ENCODE measurements around the gene ENAH. TPM values are rescaled to one million over a fixed set of nuclear protein-coding genes. Genes with fewer than 3 reads are reported as not detected.

The ENAH gene
- total and polyA plus RNA-seq, 2 donors (not counting 1 experiment from before 2014, with no cell fraction given), result 85.0 to 210 TPM

- H3K4me3 ChIP-seq (replicated peaks in 1 of 4; ENCODE audit: control extremely low read depth in 1 of 4, insufficient read depth in 1 of 4, low read depth in 3 of 4, low read length in 4 of 4), result no peak overlapping the region
- no peaks in the 10 kb centered on the region for H3K9me3 ChIP-seq (ENCODE audit: control insufficient read depth, insufficient read depth, low read depth, low read length)
- no peaks in the 10 kb centered on the region for H4K20me1 ChIP-seq (ENCODE audit: control insufficient read depth, extremely low read depth, insufficient read depth, low read length)
- no peak for DNase-seq (ENCODE audit: low read depth in 2 of 2)
- no peak overlapping the region for H3K27ac ChIP-seq (ENCODE audit: insufficient read depth, low read length)
- no peaks in the 10 kb centered on the region for H3K27me3 ChIP-seq (ENCODE audit: control insufficient read depth, insufficient read depth, low read length)
- H3K4me2 ChIP-seq (ENCODE audit: extremely low read depth, insufficient read depth, low read length), result no peak overlapping the region
- no peak overlapping the region for H3K9ac ChIP-seq (ENCODE audit: insufficient read depth, low read length)
- H2AFZ ChIP-seq (ENCODE audit: low read length), result no peak overlapping the region
- peaks cover 12% of the 10 kb centered on the region for H3K4me1 ChIP-seq (ENCODE audit: control insufficient read depth, extremely low read depth, insufficient read depth, low read length)
- no peaks in the 10 kb centered on the region for H3K36me3 ChIP-seq (ENCODE audit: control insufficient read depth, insufficient read depth, low read length)
- TF ChIP-seq CTCF (conservative IDR thresholded peaks at IDR 0.05 in 1 of 2, IDR thresholded peaks at IDR 0.05 in 1 of 2; ENCODE audit: low read depth in 1 of 2, low read length in 2 of 2) (no peak), EZH2 (IDR thresholded peaks at IDR 0.05; ENCODE audit: low read length, missing control alignments) (no peak)
- no peaks in the 10 kb centered on the region for H3K79me2 ChIP-seq (ENCODE audit: control insufficient read depth, insufficient read depth, low read length)
These were observed 191.1 kb downstream of the ENAH start for GRCh38 chr1:225461533-225462428.

DNA sequence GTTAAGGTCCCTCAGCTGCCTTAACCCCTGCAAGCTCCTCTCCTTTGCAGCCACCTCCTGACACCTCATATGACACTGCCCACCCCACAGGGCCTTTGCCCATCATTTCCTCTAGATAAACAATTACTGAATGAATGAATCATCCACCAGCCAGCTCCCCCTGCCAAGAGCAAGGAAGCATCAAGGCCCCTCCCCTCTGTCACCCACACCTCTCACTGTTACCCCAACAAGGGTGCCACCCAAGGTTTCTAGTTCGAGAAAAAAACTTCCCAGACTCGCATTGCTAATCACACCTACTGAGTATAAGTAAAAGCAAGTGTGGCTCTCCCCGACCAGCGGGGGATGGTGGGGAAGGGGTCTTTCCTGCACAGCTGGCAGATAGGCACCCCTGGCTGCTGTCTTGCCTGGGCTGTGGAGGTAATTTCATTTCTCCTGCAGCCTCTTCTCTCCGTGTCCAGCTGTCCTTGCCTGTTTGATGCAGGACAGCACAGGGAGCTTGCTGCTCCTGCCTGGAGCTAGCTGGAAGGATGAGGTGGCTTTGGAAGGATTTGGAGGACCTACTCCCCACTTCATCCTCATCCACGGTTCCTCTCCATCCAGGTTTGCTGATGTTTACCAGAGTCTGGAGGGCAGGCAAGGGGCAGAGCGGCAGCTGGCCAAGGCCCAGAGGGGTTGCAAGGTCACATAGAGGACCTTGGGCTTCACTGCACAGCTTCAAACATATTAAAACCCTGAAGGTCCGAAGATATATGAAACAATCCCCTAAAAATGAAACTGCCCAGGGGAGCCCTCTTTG lies 192.0 kb downstream of the ENAH start:
- H3K27ac ChIP-seq (ENCODE audit: insufficient read depth, low read length), result no peak overlapping the region
- DNase-seq (ENCODE audit: low read depth in 2 of 2), result peak in 1 of 2 donors; percentile 35
- H4K20me1 ChIP-seq (ENCODE audit: control insufficient read depth, extremely low read depth, insufficient read depth, low read length), result no peaks in the 10 kb centered on the region
- H3K36me3 ChIP-seq (ENCODE audit: control insufficient read depth, insufficient read depth, low read length), result no peaks in the 10 kb centered on the region
- no peak overlapping the region for H3K9ac ChIP-seq (ENCODE audit: insufficient read depth, low read length)
- H2AFZ ChIP-seq (ENCODE audit: low read length), result no peak overlapping the region
- H3K79me2 ChIP-seq (ENCODE audit: control insufficient read depth, insufficient read depth, low read length), result no peaks in the 10 kb centered on the region
- H3K4me2 ChIP-seq (ENCODE audit: extremely low read depth, insufficient read depth, low read length), result no peak overlapping the region
- no peak overlapping the region for H3K4me3 ChIP-seq (replicated peaks in 1 of 4; ENCODE audit: control extremely low read depth in 1 of 4, insufficient read depth in 1 of 4, low read depth in 3 of 4, low read length in 4 of 4)
- H3K9me3 ChIP-seq (ENCODE audit: control insufficient read depth, insufficient read depth, low read depth, low read length), result no peaks in the 10 kb centered on the region
- no peaks in the 10 kb centered on the region for H3K27me3 ChIP-seq (ENCODE audit: control insufficient read depth, insufficient read depth, low read length)
- H3K4me1 ChIP-seq (ENCODE audit: control insufficient read depth, extremely low read depth, insufficient read depth, low read length), result peaks cover 12% of the 10 kb centered on the region
- no peak for TF ChIP-seq CTCF (conservative IDR thresholded peaks at IDR 0.05 in 1 of 2, IDR thresholded peaks at IDR 0.05 in 1 of 2; ENCODE audit: low read depth in 1 of 2, low read length in 2 of 2)
- TF ChIP-seq EZH2 (IDR thresholded peaks at IDR 0.05; ENCODE audit: low read length, missing control alignments), result no peak

DNA sequence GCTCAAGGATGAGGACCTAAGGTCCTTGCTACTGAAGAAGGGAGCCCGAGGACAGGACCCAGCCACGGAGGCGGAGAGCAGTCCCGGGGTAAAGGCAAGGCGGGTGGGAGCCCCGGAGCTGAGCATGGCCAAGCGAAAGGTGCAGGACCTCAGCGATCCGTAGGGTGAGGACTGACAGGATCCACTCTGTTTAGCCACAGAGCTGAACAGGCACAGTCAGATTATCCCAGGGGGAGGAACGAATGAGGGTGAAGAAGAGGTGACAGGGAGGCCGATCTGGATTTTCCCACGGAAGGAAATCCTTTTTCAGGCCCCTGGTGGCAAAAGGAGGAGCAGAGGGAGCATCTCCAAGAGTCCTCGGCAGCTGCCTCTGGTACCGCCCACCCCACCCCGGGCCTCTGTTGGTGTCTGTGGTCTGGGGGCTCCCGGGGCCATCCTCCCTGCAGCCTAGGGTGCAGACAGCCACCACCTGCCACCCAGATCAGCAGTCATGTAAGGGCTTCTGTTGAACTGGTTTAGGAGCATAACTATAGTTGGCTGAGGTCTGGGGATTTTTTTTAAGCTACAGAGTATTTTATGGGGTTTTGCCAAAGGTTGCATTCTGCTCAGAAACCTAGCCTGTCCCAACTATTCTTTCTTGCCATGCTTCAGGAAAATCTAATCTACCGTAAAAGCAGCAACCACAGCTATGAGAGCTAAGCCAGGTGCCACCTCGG lies 192.7 kb downstream of the ENAH start:
- Histone ChIP-seq H3K36me3 (ENCODE audit: control insufficient read depth, insufficient read depth, low read length) (no peaks in the 10 kb centered on the region), H3K9ac (ENCODE audit: insufficient read depth, low read length) (no peak overlapping the region), H2AFZ (ENCODE audit: low read length) (no peak overlapping the region), H3K9me3 (ENCODE audit: control insufficient read depth, insufficient read depth, low read depth, low read length) (no peaks in the 10 kb centered on the region), H3K4me1 (ENCODE audit: control insufficient read depth, extremely low read depth, insufficient read depth, low read length) (peaks cover 12% of the 10 kb centered on the region), H3K4me3 (replicated peaks in 1 of 4; ENCODE audit: control extremely low read depth in 1 of 4, insufficient read depth in 1 of 4, low read depth in 3 of 4, low read length in 4 of 4) (no peak overlapping the region), H3K27ac (ENCODE audit: insufficient read depth, low read length) (no peak overlapping the region), H4K20me1 (ENCODE audit: control insufficient read depth, extremely low read depth, insufficient read depth, low read length) (no peaks in the 10 kb centered on the region), H3K79me2 (ENCODE audit: control insufficient read depth, insufficient read depth, low read length) (no peaks in the 10 kb centered on the region), H3K4me2 (ENCODE audit: extremely low read depth, insufficient read depth, low read length) (no peak overlapping the region), H3K27me3 (ENCODE audit: control insufficient read depth, insufficient read depth, low read length) (no peaks in the 10 kb centered on the region)
- TF ChIP-seq CTCF (conservative IDR thresholded peaks at IDR 0.05 in 1 of 2, IDR thresholded peaks at IDR 0.05 in 1 of 2; ENCODE audit: low read depth in 1 of 2, low read length in 2 of 2) (no peak), EZH2 (IDR thresholded peaks at IDR 0.05; ENCODE audit: low read length, missing control alignments) (no peak)
- DNase-seq (ENCODE audit: low read depth in 2 of 2), result no peak

Measured in fibroblast of lung (primary cell).